Erythroblast (primary cell): Measurements from ENCODE around the gene CGB1.
"Not testable (repeated sequence)": the region's sequence is repeated elsewhere in the genome, so short reads cannot be mapped to it uniquely, and the experiment has no call there.

Experiments used
- DNase-seq, 2 experiments: peaks; one replicate each; lab custom pipeline; 2025; lab: John Stamatoyannopoulos, UW
- GATA1 ChIP-seq: IDR thresholded peaks from 2 replicates; pipeline ENCODE4 v1.6.1; 2011; ENCODE audit warnings: low read depth, mild to moderate bottlenecking, control low read depth, low read length, moderate library complexity
- POLR2A ChIP-seq: IDR thresholded peaks from 2 replicates; pipeline ENCODE4 v1.6.1; 2011; ENCODE audit warnings: mild to moderate bottlenecking, low read length

The CGB1 gene

GRCh38 chr19:49019242-49019932, 17.3 kb downstream of the CGB1 start:
- DNase-seq = peak in 1 of 2 experiments; percentile 71
- no peak for TF ChIP-seq GATA1
- no peak for TF ChIP-seq POLR2A

GRCh38 chr19:49018388-49019241, 18.1 kb downstream of the CGB1 start:
- DNase-seq = not testable (repeated sequence)

GRCh38 chr19:49017666-49018351, 18.9 kb downstream of the CGB1 start:
- peak; percentile 34 for TF ChIP-seq POLR2A
- TF ChIP-seq GATA1 = no peak
- peak in 1 of 2 experiments; percentile 67 for DNase-seq

- TF ChIP-seq POLR2A (no peak), GATA1 (no peak)
- no peak for DNase-seq
These were observed 19.5 kb downstream of the CGB1 start, which contains the start of gene LHB for GRCh38 chr19:49017041-49017665. Gene LHB (minus strand): TSS chr19:49017091. CDS start chr19:49017081, 10 bp downstream.

- TF ChIP-seq GATA1 (no peak), POLR2A (no peak)
- no peak for DNase-seq
These were observed 20.4 kb downstream of the CGB1 start for GRCh38 chr19:49016067-49016839.

GRCh38 chr19:49014870-49015255, 21.8 kb downstream of the CGB1 start:
- no peak for TF ChIP-seq POLR2A
- TF ChIP-seq GATA1 = no peak
- DNase-seq = no peak

GRCh38 chr19:49014123-49014869, 22.4 kb downstream of the CGB1 start:
- DNase-seq = no peak
- TF ChIP-seq POLR2A (no peak), GATA1 (no peak)

- DNase-seq = no peak
- no peak for TF ChIP-seq GATA1
- no peak for TF ChIP-seq POLR2A
These were observed 25.5 kb downstream of the CGB1 start for GRCh38 chr19:49011194-49011593.

- no peak for DNase-seq
- TF ChIP-seq GATA1 = no peak
- TF ChIP-seq POLR2A = no peak
These were observed 26.2 kb downstream of the CGB1 start for GRCh38 chr19:49010453-49010852.

GRCh38 chr19:49009828-49010227, 26.9 kb downstream of the CGB1 start:
- no peak for DNase-seq

GRCh38 chr19:49006905-49007304, 29.8 kb downstream of the CGB1 start:
- no peak for DNase-seq
- TF ChIP-seq POLR2A = no peak
- no peak for TF ChIP-seq GATA1

More at GRCh38 chr19:49009828-49010227, 26.9 kb downstream of the CGB1 start:
- TF ChIP-seq GATA1 (no peak), POLR2A (no peak)
